ENCODE data around the gene ADORA2A. TPM values are rescaled to one million over a fixed set of nuclear protein-coding genes. Genes with fewer than 3 reads are reported as not detected.

The ADORA2A gene
- total RNA-seq, 1 experiment from 2014 or later, result 3.6 TPM

DNA sequence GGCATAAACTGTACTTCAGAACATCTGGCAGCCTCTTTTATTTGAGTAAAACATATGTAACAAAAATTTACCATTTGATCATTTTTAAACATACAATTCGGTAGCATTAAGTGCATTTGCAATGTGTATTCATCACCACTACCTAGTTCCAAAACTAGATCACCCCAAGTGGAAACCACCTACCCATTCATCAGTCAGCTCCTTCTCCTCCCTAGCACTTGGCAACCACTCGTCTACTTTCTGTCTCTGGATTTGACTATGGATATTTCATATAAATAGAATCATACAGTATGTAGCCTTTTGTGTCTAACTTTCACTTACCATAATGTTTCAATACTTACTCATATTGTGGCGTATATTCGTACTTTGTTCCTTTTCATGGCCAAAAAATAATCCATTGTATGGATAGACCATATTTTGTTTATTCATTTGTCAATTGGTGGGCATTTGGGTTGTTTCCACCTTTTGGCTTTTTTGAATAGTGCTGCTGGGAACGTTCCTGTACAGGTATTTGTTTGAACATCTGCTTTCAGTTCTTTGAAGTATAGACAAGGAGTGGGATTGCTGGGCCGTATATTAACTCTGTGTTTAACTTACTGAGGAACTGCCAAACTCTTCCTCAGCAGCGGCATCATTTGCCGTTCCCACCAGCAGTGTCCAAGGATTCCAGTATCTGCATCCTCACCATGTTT lies 27.2 kb upstream of the ADORA2A start:
- no peak overlapping the region for H3K4me2 ChIP-seq (ENCODE audit: low read length)
- peaks cover 10% of the 10 kb centered on the region for H4K20me1 ChIP-seq (ENCODE audit: insufficient read depth)
- TF ChIP-seq FOSL1 (IDR thresholded peaks at IDR 0.05; ENCODE audit: low read depth) (no peak), YY1 (IDR thresholded peaks at IDR 0.05; ENCODE audit: extremely low read depth, insufficient replicate concordance, low read depth, low read length) (no peak), CTCF (IDR thresholded peaks at IDR 0.05 in 2 of 3, conservative IDR thresholded peaks at IDR 0.05 in 1 of 3; ENCODE audit: borderline replicate concordance in 1 of 3, insufficient read depth in 1 of 3, low read depth in 2 of 3, low read length in 2 of 3) (no peak), SRF (IDR thresholded peaks at IDR 0.05; ENCODE audit: low read depth) (no peak), CBX3 (IDR thresholded peaks at IDR 0.05; ENCODE audit: low read depth) (no peak), EGR1 (IDR thresholded peaks at IDR 0.05; ENCODE audit: low read depth) (no peak), ZBTB33 (IDR thresholded peaks at IDR 0.05; ENCODE audit: extremely low read depth, insufficient replicate concordance, low read length) (no peak), EZH2phosphoT487 (IDR thresholded peaks at IDR 0.05; ENCODE audit: borderline replicate concordance) (no peak)
- TF ChIP-seq, protein P1, sequence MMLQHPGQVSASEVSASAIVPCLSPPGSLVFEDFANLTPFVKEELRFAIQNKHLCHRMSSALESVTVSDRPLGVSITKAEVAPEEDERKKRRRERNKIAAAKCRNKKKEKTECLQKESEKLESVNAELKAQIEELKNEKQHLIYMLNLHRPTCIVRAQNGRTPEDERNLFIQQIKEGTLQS (IDR thresholded peaks at IDR 0.05), result no peak
- TF ChIP-seq, protein P2, sequence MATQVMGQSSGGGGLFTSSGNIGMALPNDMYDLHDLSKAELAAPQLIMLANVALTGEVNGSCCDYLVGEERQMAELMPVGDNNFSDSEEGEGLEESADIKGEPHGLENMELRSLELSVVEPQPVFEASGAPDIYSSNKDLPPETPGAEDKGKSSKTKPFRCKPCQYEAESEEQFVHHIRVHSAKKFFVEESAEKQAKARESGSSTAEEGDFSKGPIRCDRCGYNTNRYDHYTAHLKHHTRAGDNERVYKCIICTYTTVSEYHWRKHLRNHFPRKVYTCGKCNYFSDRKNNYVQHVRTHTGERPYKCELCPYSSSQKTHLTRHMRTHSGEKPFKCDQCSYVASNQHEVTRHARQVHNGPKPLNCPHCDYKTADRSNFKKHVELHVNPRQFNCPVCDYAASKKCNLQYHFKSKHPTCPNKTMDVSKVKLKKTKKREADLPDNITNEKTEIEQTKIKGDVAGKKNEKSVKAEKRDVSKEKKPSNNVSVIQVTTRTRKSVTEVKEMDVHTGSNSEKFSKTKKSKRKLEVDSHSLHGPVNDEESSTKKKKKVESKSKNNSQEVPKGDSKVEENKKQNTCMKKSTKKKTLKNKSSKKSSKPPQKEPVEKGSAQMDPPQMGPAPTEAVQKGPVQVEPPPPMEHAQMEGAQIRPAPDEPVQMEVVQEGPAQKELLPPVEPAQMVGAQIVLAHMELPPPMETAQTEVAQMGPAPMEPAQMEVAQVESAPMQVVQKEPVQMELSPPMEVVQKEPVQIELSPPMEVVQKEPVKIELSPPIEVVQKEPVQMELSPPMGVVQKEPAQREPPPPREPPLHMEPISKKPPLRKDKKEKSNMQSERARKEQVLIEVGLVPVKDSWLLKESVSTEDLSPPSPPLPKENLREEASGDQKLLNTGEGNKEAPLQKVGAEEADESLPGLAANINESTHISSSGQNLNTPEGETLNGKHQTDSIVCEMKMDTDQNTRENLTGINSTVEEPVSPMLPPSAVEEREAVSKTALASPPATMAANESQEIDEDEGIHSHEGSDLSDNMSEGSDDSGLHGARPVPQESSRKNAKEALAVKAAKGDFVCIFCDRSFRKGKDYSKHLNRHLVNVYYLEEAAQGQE (IDR thresholded peaks at IDR 0.05; ENCODE audit: low read depth), result no peak
- H2AFZ ChIP-seq (ENCODE audit: low read depth, low read length, poor library complexity, severe bottlenecking), result no peak overlapping the region
- ChIA-PET RAD21 (ENCODE audit: low non-redundant PET in 1 of 2, low total read pairs in 2 of 2, uncharacterized antibody in 2 of 2, unreplicated experiment in 2 of 2) (no interaction called here), POLR2A (no interaction called here), CTCF (no interaction called here)
- peaks cover 26 to 37% of the 10 kb centered on the region in 2 experiments for H3K4me1 ChIP-seq (ENCODE audit: control insufficient read depth in 1 of 2, insufficient read depth in 2 of 2, low read length in 2 of 2)
- DNase-seq (ENCODE audit: low read depth, low spot score), result no peak
- H3K36me3 ChIP-seq (ENCODE audit: control insufficient read depth in 1 of 2, insufficient read depth in 2 of 2, low read length in 2 of 2), result peaks cover 9 to 13% of the 10 kb centered on the region in 2 experiments; a peak in 3 of 4 replicates
- ATAC-seq, result no peak
- no peaks in the 10 kb centered on the region; the same call in 1 of the 2 replicates for H3K79me2 ChIP-seq (ENCODE audit: insufficient read depth, low read length)
- BruUV-seq (replicated peaks), result no TSS peak
- no peak overlapping the region for H3K9ac ChIP-seq (ENCODE audit: low read length)
- no peaks in the 10 kb centered on the region for H3K27me3 ChIP-seq (ENCODE audit: insufficient read depth, low read length)
- H3K9me3 ChIP-seq (ENCODE audit: control insufficient read depth in 1 of 2, insufficient read depth in 1 of 2, low read depth in 1 of 2, low read length in 2 of 2), result no peaks in the 10 kb centered on the region
- H3K4me3 ChIP-seq (replicated peaks in 1 of 2; ENCODE audit: low read depth in 1 of 2, low read length in 2 of 2), result no peak overlapping the region
- H3K9me2 ChIP-seq (ENCODE audit: insufficient read depth), result no peaks in the 10 kb centered on the region
- no peak overlapping the region for H3K27ac ChIP-seq (ENCODE audit: low read depth, low read length)
- intact Hi-C loops (cut with micrococcal nuclease), result no loop called here
